GM13977 (cell line): ENCODE results near the gene DENND4B.

Experiments used
- DNase-seq: peaks from one replicate; pipeline ENCODE4 v3.0.0; 2012; ENCODE audit warnings: low spot score
- in situ Hi-C: fragments of 300-500 bp; cut with MboI; formaldehyde crosslinking; loops from one replicate; pipeline ENCODE4 v1.12.0; 2022; ENCODE audit warnings: low sequenced_read_pairs, low pct_unique_long_range_greater_than_20kb, mixed read lengths, inconsistent platforms; ENCODE audit not compliant: unreplicated experiment
- TF ChIP-seq, protein P1 (sequence below): IDR thresholded peaks from 2 replicates; pipeline ENCODE4 v1.5.1; 2012; ENCODE audit warnings: mild to moderate bottlenecking, control low read depth; ENCODE audit not compliant: insufficient read depth; ENCODE audit errors: extremely low read depth, missing control alignments

The DENND4B gene, protein sequence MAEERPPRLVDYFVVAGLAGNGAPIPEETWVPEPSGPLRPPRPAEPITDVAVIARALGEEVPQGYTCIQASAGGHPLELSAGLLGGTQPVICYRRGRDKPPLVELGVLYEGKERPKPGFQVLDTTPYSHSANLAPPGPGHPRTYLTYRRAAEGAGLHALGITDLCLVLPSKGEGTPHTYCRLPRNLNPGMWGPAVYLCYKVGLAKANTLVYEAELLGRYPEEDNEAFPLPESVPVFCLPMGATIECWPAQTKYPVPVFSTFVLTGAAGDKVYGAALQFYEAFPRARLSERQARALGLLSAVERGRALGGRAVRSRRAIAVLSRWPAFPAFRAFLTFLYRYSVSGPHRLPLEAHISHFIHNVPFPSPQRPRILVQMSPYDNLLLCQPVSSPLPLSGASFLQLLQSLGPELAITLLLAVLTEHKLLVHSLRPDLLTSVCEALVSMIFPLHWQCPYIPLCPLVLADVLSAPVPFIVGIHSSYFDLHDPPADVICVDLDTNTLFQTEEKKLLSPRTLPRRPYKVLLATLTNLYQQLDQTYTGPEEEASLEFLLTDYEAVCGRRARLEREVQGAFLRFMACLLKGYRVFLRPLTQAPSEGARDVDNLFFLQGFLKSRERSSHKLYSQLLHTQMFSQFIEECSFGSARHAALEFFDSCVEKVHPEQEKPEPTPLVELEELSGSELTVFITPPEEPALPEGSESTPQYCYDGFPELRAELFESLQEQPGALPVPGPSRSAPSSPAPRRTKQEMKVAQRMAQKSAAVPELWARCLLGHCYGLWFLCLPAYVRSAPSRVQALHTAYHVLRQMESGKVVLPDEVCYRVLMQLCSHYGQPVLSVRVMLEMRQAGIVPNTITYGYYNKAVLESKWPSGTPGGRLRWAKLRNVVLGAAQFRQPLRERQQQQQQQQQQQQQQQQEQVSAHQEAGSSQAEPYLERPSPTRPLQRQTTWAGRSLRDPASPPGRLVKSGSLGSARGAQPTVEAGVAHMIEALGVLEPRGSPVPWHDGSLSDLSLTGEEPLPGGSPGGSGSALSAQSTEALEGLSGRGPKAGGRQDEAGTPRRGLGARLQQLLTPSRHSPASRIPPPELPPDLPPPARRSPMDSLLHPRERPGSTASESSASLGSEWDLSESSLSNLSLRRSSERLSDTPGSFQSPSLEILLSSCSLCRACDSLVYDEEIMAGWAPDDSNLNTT (N-terminal part only)

GRCh38 chr1:153946622-153947241 lies at the start of gene DENND4B:
TSS of gene DENND4B (minus strand) at chr1:153946718. CDS start at chr1:153944374, 2,344 bp downstream.
- in situ Hi-C loops = no loop called here
- TF ChIP-seq, protein P1, sequence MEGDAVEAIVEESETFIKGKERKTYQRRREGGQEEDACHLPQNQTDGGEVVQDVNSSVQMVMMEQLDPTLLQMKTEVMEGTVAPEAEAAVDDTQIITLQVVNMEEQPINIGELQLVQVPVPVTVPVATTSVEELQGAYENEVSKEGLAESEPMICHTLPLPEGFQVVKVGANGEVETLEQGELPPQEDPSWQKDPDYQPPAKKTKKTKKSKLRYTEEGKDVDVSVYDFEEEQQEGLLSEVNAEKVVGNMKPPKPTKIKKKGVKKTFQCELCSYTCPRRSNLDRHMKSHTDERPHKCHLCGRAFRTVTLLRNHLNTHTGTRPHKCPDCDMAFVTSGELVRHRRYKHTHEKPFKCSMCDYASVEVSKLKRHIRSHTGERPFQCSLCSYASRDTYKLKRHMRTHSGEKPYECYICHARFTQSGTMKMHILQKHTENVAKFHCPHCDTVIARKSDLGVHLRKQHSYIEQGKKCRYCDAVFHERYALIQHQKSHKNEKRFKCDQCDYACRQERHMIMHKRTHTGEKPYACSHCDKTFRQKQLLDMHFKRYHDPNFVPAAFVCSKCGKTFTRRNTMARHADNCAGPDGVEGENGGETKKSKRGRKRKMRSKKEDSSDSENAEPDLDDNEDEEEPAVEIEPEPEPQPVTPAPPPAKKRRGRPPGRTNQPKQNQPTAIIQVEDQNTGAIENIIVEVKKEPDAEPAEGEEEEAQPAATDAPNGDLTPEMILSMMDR = peak; percentile 96
- peak; percentile 96 for DNase-seq

DNA sequence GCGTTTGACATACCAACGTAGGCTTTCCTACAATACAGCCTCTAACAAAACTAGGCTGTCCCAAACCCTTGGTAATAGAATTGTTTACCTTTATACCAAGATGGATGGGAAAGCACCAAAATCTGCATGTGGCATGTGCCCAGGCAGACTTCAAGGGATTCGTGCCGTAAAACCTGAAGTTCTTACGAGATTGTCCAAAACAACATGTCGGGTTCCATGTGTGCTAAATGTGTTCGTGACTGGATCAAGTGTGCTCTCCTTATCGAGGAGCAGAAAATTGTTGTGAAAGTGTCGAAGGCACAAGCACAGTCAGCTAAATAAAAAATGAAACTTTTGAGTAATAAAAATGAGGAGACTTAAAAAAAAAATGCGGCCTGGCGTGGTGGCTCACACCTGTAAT lies 49.1 kb upstream of the DENND4B start:
- TF ChIP-seq, protein P1 = no peak
- no peak for DNase-seq
- in situ Hi-C loops = loop anchor here (25.0 kb wide), 1 partner anchor 483 kb away; no protein-coding TSS in a partner anchor

- in situ Hi-C loops = loop anchor here (25.0 kb wide), 1 partner anchor 483 kb away; no protein-coding TSS in a partner anchor
- no peak for DNase-seq
- TF ChIP-seq, protein P1 = no peak
Measured at GRCh38 chr1:153995202-153995601, 48.7 kb upstream of the DENND4B start.

DNA sequence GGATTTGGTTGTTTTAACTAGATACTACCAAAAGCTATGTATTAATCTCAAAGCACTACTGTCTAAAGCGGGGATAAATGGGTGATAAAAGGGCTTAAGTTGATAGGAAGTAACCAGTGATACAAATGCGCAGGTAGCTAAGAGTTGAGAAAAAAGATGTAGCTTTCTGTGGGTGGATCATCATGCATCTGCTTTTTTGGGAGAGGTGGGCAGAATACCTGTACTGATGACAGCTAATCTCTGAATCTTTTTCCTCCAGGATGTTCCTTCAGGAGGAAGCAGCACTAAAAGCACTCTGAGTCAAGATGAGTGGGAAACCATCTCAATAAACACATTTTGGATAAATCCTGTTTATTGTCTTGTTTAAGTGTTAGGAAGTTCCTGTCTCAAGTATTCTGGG lies 45.3 kb upstream of the DENND4B start:
- TF ChIP-seq, protein P1 = no peak
- no peak for DNase-seq
- in situ Hi-C loops = loop anchor here (25.0 kb wide), 1 partner anchor 480 kb away; no protein-coding TSS in a partner anchor

GRCh38 chr1:153991151-153991630 lies 44.7 kb upstream of the DENND4B start:
- TF ChIP-seq, protein P1 = no peak
- in situ Hi-C loops = loop anchor here (25.0 kb wide), 1 partner anchor 479 kb away; no protein-coding TSS in a partner anchor
- no peak for DNase-seq
